NB4 (cell line): ENCODE results near the gene CTU2.

ENCODE experiments used
- MYC ChIP-seq: IDR thresholded peaks from 2 replicates; pipeline ENCODE4 v1.6.1; 2011; ENCODE audit warnings: low read depth, low read length
- POLR2A ChIP-seq: IDR thresholded peaks from 2 replicates; pipeline ENCODE4 v1.6.1; 2011; ENCODE audit warnings: mild to moderate bottlenecking; ENCODE audit not compliant: insufficient read length; ENCODE audit errors: extremely low read depth
- TF ChIP-seq, protein P1 (sequence below): IDR thresholded peaks from one replicate; pipeline ENCODE4 v1.5.1; 2012; ENCODE audit warnings: low read depth, low read length
- TF ChIP-seq, protein P2 (sequence below): IDR thresholded peaks from 2 replicates; pipeline ENCODE4 v1.6.1; 2011; ENCODE audit warnings: low read depth, low read length

DNA sequence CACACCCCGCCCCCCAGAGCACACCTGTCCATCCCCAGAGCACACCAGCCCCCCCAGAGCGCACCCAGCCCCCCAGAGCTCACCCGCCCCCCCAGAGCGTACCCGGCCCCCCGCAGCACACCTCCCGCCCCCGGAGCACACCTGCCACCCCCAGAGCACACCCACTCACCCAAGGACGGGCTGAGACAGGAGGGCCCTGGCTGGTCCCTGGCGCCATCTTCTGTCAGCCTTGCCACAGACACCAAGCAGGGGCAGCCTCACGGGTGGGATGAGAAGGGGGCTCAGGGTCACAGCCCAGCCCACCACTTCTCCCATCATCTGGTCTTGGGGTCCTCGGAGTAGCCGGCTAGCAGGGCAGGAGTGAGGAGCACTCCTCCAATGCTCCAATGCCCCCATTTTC lies 46.9 kb downstream of the CTU2 start:
- TF ChIP-seq, protein P1, sequence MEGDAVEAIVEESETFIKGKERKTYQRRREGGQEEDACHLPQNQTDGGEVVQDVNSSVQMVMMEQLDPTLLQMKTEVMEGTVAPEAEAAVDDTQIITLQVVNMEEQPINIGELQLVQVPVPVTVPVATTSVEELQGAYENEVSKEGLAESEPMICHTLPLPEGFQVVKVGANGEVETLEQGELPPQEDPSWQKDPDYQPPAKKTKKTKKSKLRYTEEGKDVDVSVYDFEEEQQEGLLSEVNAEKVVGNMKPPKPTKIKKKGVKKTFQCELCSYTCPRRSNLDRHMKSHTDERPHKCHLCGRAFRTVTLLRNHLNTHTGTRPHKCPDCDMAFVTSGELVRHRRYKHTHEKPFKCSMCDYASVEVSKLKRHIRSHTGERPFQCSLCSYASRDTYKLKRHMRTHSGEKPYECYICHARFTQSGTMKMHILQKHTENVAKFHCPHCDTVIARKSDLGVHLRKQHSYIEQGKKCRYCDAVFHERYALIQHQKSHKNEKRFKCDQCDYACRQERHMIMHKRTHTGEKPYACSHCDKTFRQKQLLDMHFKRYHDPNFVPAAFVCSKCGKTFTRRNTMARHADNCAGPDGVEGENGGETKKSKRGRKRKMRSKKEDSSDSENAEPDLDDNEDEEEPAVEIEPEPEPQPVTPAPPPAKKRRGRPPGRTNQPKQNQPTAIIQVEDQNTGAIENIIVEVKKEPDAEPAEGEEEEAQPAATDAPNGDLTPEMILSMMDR, result no peak
- no peak for TF ChIP-seq POLR2A
- TF ChIP-seq, protein P2, sequence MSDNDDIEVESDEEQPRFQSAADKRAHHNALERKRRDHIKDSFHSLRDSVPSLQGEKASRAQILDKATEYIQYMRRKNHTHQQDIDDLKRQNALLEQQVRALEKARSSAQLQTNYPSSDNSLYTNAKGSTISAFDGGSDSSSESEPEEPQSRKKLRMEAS, result no peak
- TF ChIP-seq MYC, result no peak
